H1 (cell line): ENCODE results near the gene MTIF2. TPM values are rescaled to one million over a fixed set of nuclear protein-coding genes. Genes with fewer than 3 reads are reported as not detected.
"Not testable (repeated sequence)": the region's sequence is repeated elsewhere in the genome, so short reads cannot be mapped to it uniquely, and the experiment has no call there.

Source experiments
- CTCF ChIA-PET: fragments of 300-600 bp; sonication (Branson Sonifier 250); formaldehyde crosslinking; loops from one replicate; lab custom pipeline; 2021; ENCODE audit not compliant: partially characterized antibody; lab: Charles Lee
- POLR2A ChIA-PET: fragments of 300-600 bp; sonication (Branson Sonifier 250); formaldehyde crosslinking; loops from one replicate; lab custom pipeline; 2021; ENCODE audit warnings: inconsistent platforms; ENCODE audit not compliant: partially characterized antibody; lab: Charles Lee
- DNase-seq, 2 experiments: peaks; one replicate each; pipeline versions ENCODE4 v3.0.0 to v3.0.0-alpha.2; 2010 to 2022; ENCODE audit warnings: low spot score in 2 of 2, low read depth in 1 of 2, mixed read lengths in 1 of 2
- FAIRE-seq: peaks from 2 replicates; lab custom pipeline; 2011; peaks lifted over from hg19 to GRCh38; lab: Jason Lieb, UNC
- H2AFZ ChIP-seq: 2 replicates; pipeline ENCODE4 v1.8.1; 2012; ENCODE audit warnings: low read length, inconsistent platforms
- H2AK5ac ChIP-seq: 2 replicates; pipeline ENCODE4 v1.6.1; 2013; ENCODE audit warnings: low read depth, low read length
- H2BK120ac ChIP-seq: replicated peaks from 2 replicates; pipeline ENCODE3; 2013; ENCODE audit warnings: low read depth, low read length, inconsistent platforms
- H2BK12ac ChIP-seq: 2 replicates; pipeline ENCODE4 v1.6.1; 2013; ENCODE audit warnings: low read depth, low read length
- H2BK15ac ChIP-seq: 2 replicates; pipeline ENCODE4 v1.6.1; 2013; ENCODE audit warnings: low read length
- H2BK20ac ChIP-seq: 2 replicates; pipeline ENCODE4 v1.6.1; 2013; ENCODE audit warnings: low read length
- H2BK5ac ChIP-seq: 2 replicates; pipeline ENCODE4 v1.6.1; 2013; ENCODE audit warnings: low read depth, low read length
- H3K14ac ChIP-seq: 2 replicates; pipeline ENCODE4 v1.6.1; 2013; ENCODE audit warnings: inconsistent platforms; ENCODE audit not compliant: insufficient read length
- H3K18ac ChIP-seq: 2 replicates; pipeline ENCODE4 v1.6.1; 2013; ENCODE audit warnings: low read length; ENCODE audit errors: extremely low read depth
- H3K23ac ChIP-seq: 2 replicates; pipeline ENCODE4 v1.6.1; 2013; ENCODE audit warnings: inconsistent platforms; ENCODE audit not compliant: insufficient read length
- H3K23me2 ChIP-seq: 2 replicates; pipeline ENCODE4 v1.6.1; 2013; ENCODE audit warnings: low read depth, low read length
- H3K27ac ChIP-seq: 2 replicates; pipeline ENCODE4 v1.6.1; 2011; ENCODE audit warnings: low read depth, low read length, inconsistent platforms
- H3K27me3 ChIP-seq, 4 experiments: replicated peaks in 1 of 4; 1 replicate in 1 of 4; 2 replicates in 3 of 4; pipeline versions ENCODE4 v1.6.1 to v1.8.1; 2011 to 2013; ENCODE audit warnings: low read length in 3 of 4, mild to moderate bottlenecking in 3 of 4, inconsistent platforms in 2 of 4, mixed read lengths in 2 of 4, moderate library complexity in 1 of 4; ENCODE audit not compliant: control insufficient read depth in 3 of 4, insufficient read depth in 3 of 4; ENCODE audit errors: extremely low read depth in 1 of 4
- H3K36me3 ChIP-seq, 4 experiments: 2 replicates each; pipeline versions ENCODE4 v1.6.1 to v1.8.1; 2011 to 2013; ENCODE audit warnings: mild to moderate bottlenecking in 4 of 4, low read length in 3 of 4, moderate library complexity in 2 of 4, control low read depth in 1 of 4, inconsistent platforms in 1 of 4; ENCODE audit not compliant: insufficient read depth in 4 of 4, control insufficient read depth in 2 of 4
- H3K4ac ChIP-seq: replicated peaks from 2 replicates; pipeline ENCODE3; 2013; ENCODE audit warnings: low read length, low read depth, mixed read lengths, inconsistent platforms; ENCODE audit not compliant: insufficient read length
- H3K4me1 ChIP-seq, 4 experiments: replicated peaks in 1 of 4; 1 replicate in 1 of 4; 2 replicates in 3 of 4; pipeline versions ENCODE4 v1.6.1 to v1.8.1; 2011 to 2013; ENCODE audit warnings: low read length in 3 of 4, inconsistent platforms in 2 of 4, mixed read lengths in 1 of 4; ENCODE audit not compliant: insufficient read depth in 4 of 4, control insufficient read depth in 3 of 4
- H3K4me2 ChIP-seq, 2 experiments: 2 replicates each; pipeline versions ENCODE4 v1.6.1 to v1.8.1; 2011 to 2013; ENCODE audit warnings: low read depth in 2 of 2, low read length in 2 of 2, control low read depth in 1 of 2, inconsistent platforms in 1 of 2, mild to moderate bottlenecking in 1 of 2; ENCODE audit not compliant: insufficient read depth in 1 of 2
- H3K4me3 ChIP-seq, 4 experiments: fragments of 200-600, 300-600 bp in 1 of 4; sonication (generic), shearing (Covaris generic), sonication (Bioruptor Twin) in 1 of 4; 2 replicates each; pipeline versions ENCODE4 v1.5.1 to v1.8.1; 2011 to 2016; ENCODE audit warnings: low read length in 4 of 4, low read depth in 3 of 4, control low read depth in 2 of 4, inconsistent platforms in 2 of 4, mild to moderate bottlenecking in 2 of 4, mixed read lengths in 1 of 4, moderate library complexity in 1 of 4; ENCODE audit not compliant: insufficient read depth in 2 of 4; ENCODE audit errors: extremely low read depth in 1 of 4
- H3K56ac ChIP-seq: replicated peaks from 2 replicates; pipeline ENCODE3; 2013; ENCODE audit warnings: low read depth, mild to moderate bottlenecking, mixed read lengths, low read length, inconsistent platforms; ENCODE audit not compliant: insufficient read length
- H3K79me1 ChIP-seq: 2 replicates; pipeline ENCODE4 v1.6.1; 2013; ENCODE audit warnings: low read depth, low read length, control low read depth
- H3K79me2 ChIP-seq, 2 experiments: 2 replicates each; pipeline versions ENCODE4 v1.6.1 to v1.8.1; 2012 to 2013; ENCODE audit warnings: low read length in 2 of 2, mild to moderate bottlenecking in 2 of 2, inconsistent platforms in 1 of 2; ENCODE audit not compliant: insufficient read depth in 2 of 2, control insufficient read depth in 1 of 2
- H3K9ac ChIP-seq, 4 experiments: replicated peaks in 1 of 4; 1 replicate in 1 of 4; 2 replicates in 3 of 4; pipeline versions ENCODE4 v1.6.1 to v1.8.1; 2011 to 2013; ENCODE audit warnings: low read depth in 3 of 4, low read length in 3 of 4, control low read depth in 2 of 4, mild to moderate bottlenecking in 2 of 4, moderate library complexity in 2 of 4, inconsistent platforms in 1 of 4; ENCODE audit errors: extremely low read depth in 1 of 4
- H3K9me3 ChIP-seq, 2 experiments: 2 replicates each; pipeline versions ENCODE4 v1.6.1 to v1.8.1; 2012 to 2013; ENCODE audit warnings: mild to moderate bottlenecking in 2 of 2, moderate library complexity in 2 of 2, control low read depth in 1 of 2, inconsistent platforms in 1 of 2, low read depth in 1 of 2, low read length in 1 of 2, mixed read lengths in 1 of 2; ENCODE audit not compliant: insufficient read depth in 2 of 2
- H4K20me1 ChIP-seq, 2 experiments: replicated peaks in 1 of 2; 2 replicates each; pipeline versions ENCODE3 to v1.8.1; 2011 to 2013; ENCODE audit warnings: inconsistent platforms in 2 of 2, low read length in 2 of 2, mild to moderate bottlenecking in 1 of 2; ENCODE audit not compliant: insufficient read depth in 2 of 2, control insufficient read depth in 1 of 2
- H4K5ac ChIP-seq: 2 replicates; pipeline ENCODE4 v1.6.1; 2013; ENCODE audit warnings: low read length, low read depth, mixed read lengths, inconsistent platforms; ENCODE audit not compliant: insufficient read length
- H4K8ac ChIP-seq: 2 replicates; pipeline ENCODE4 v1.8.0; 2013; ENCODE audit warnings: mild to moderate bottlenecking, moderate library complexity, low read length, inconsistent platforms; ENCODE audit not compliant: insufficient read depth; ENCODE audit errors: extremely low read depth
- H4K91ac ChIP-seq: replicated peaks from 2 replicates; pipeline ENCODE3; 2013; ENCODE audit warnings: low read length, mixed read lengths, inconsistent platforms; ENCODE audit not compliant: insufficient read length
- WGBS, 2 experiments: shearing (Covaris generic) in 1 of 2; methylation state at CpG; one replicate each; pipeline versions ENCODE4 v1.1.6 to v1.1.7; 2013 to 2015; ENCODE audit warnings: low lambda C conversion rate in 2 of 2, mixed read lengths in 2 of 2, inconsistent platforms in 1 of 2, low coverage in 1 of 2, missing lambda C conversion rate in 1 of 2; ENCODE audit not compliant: insufficient replicate concordance in 2 of 2, insufficient coverage in 1 of 2, insufficient read length in 1 of 2; ENCODE audit errors: extremely low coverage in 1 of 2, missing lambda C conversion rate in 1 of 2; 5-methylcytosine and 5-hydroxymethylcytosine counted together
- polyA plus RNA-seq, 7 experiments: library from polyadenylated mRNA; depleted of rRNA in 3 of 7; stranded (reverse) in 5 of 7; unstranded in 2 of 7; fragments of >200 nt in 5 of 7; fragments of 200-250 nt in 2 of 7; gene quantifications; 1 replicate in 5 of 7; 2 replicates in 1 of 7; 4 replicates in 1 of 7; pipeline versions ENCODE4 v1.2.1 to v1.2.3, GENCODE V29; 2011 to 2013; ENCODE audit warnings: missing spikeins in 2 of 7, mixed read lengths in 2 of 7
- total RNA-seq: library from RNA; stranded (reverse); fragmentation: NEBNext Ultra II Directional; extraction: Animal tissue kit (Norgen Biotek cat#: 25700); gene quantifications from 2 replicates; pipeline ENCODE4 v1.2.1, GENCODE V29; 2021

MTIF2 gene
- total and polyA plus RNA-seq, 2 of the 8 experiments (the other 6 are each of a cell fraction or from before 2014, with no cell fraction given): 11.0 to 36.0 TPM

DNA sequence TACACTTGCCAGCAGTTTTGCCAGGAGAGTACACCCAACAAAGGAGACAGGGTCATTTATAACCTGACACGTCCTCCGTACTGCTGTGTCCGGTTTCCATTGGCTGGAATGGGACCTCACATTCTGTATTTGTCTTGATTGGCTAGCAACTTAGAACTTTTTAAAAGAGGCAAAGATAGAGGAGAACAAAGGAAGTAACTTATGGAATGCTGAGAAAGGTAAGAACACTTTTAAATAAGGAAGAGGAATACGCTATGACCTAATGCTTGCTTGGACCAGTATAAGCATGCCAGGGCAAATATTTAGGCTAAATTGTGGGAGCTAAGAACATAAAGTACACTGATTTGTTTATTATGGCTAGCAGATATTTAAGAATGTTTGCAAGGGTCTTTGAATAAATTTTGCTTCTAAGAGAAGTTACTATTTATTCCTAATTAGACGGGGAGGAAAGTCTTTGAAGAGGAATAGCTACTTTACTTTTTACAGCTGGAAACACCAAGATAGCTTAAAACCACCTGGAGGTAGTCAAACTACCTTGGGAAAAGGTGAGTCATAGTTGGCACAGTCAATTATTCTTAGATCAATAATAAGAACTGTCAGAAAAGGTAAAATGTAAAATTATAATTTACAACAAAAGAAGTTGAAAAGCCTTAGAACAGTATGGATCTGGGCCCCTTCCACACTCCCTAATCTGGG is 12.0 kb upstream of the MTIF2 start:
- CTCF ChIA-PET: interaction anchor here (1.4 kb wide), 1 partner anchor 113 kb away, joined by 3 read pairs; no protein-coding TSS in a partner anchor
- H3K36me3 ChIP-seq, H3K23me2 ChIP-seq, H3K23ac ChIP-seq, H3K56ac ChIP-seq, H2BK15ac ChIP-seq, H3K4ac ChIP-seq, H3K9me3 ChIP-seq, H4K5ac ChIP-seq, H3K14ac ChIP-seq, H4K20me1 ChIP-seq, H3K27me3 ChIP-seq, FAIRE-seq, H2BK120ac ChIP-seq, H4K8ac ChIP-seq, H2BK12ac ChIP-seq, H3K18ac ChIP-seq, H4K91ac ChIP-seq, H2BK5ac ChIP-seq, H2AK5ac ChIP-seq, H3K79me1 ChIP-seq, DNase-seq, H2AFZ ChIP-seq, H3K79me2 ChIP-seq, H3K9ac ChIP-seq, H2BK20ac ChIP-seq: not testable (repeated sequence)
- Histone ChIP-seq H3K4me1 (peaks cover 3 to 18% (median 5%) of the 10 kb centered on the region in 4 experiments; a peak in 5 of 7 replicates), H3K4me3 (peak overlapping the region in 1 of 4 experiments; percentile 70; a peak in 1 of 8 replicates), H3K27ac (peak overlapping the region; percentile 74; the same call in 1 of the 2 replicates), H3K4me2 (peak overlapping the region in 1 of 2 experiments; percentile 61; a peak in 2 of 4 replicates)
- POLR2A ChIA-PET: interaction anchor here (0.6 to 2.0 kb wide), 9 partner anchors 11 to 336 kb away, joined by 3 to 8 read pairs (median 4); partner anchors contain the start of genes CLHC1, MTIF2 and RPS27A
- WGBS, 2 experiments: 82% methylated on average over 5 of the region's 5 CpGs; no CpG with 5 or more reads in 1 of the 2 experiments
